Transverse colon (tissue), 4 donors: ENCODE data around the gene PC. TPM values are rescaled to one million over a fixed set of nuclear protein-coding genes. Genes with fewer than 3 reads are reported as not detected.

ENCODE experiments used
- DNase-seq: peaks from one replicate; pipeline ENCODE4 v3.0.0-alpha.2; 2019
- H3K27ac ChIP-seq, 4 donors: fragments of 200-600 bp; sonication (generic); 2 replicates each; pipeline ENCODE4 v1.5.1; 2016 to 2018; ENCODE audit warnings: inconsistent platforms in 4 of 4
- H3K27me3 ChIP-seq: fragments of 200-600 bp; sonication (generic); 2 replicates; pipeline ENCODE4 v1.5.1; 2017; ENCODE audit warnings: inconsistent platforms
- H3K36me3 ChIP-seq, 4 donors: fragments of 200-600 bp; sonication (generic); 2 replicates each; pipeline ENCODE4 v1.5.1; 2017 to 2019; ENCODE audit warnings: inconsistent platforms in 4 of 4
- H3K4me1 ChIP-seq, 4 donors: fragments of 200-600 bp; sonication (generic); 2 replicates each; pipeline ENCODE4 v1.5.1; 2017 to 2020; ENCODE audit warnings: inconsistent platforms in 4 of 4
- H3K4me3 ChIP-seq, 4 donors: fragments of 200-600 bp; sonication (generic); 1 replicate in 1 of 4; 2 replicates in 3 of 4; pipeline versions ENCODE4 v1.5.1 to v1.6.1; 2017 to 2019; ENCODE audit warnings: inconsistent platforms in 4 of 4
- H3K9me3 ChIP-seq, 2 donors: fragments of 200-600 bp; sonication (generic); 2 replicates each; pipeline ENCODE4 v1.5.1; 2017 to 2019; ENCODE audit warnings: inconsistent platforms in 2 of 2
- EP300 ChIP-seq: sonication (generic); formaldehyde crosslinking; IDR thresholded peaks from one replicate; pipeline ENCODE4 v1.6.1; 2017; ENCODE audit warnings: antibody characterized with exemption, low read depth
- POLR2A ChIP-seq: fragments of 450-650 bp; IDR thresholded peaks from one replicate; pipeline ENCODE4 v1.6.1; 2016; ENCODE audit warnings: antibody characterized with exemption, mild to moderate bottlenecking, moderate library complexity
- POLR2AphosphoS5 ChIP-seq, 3 donors: sonication (generic); formaldehyde crosslinking; IDR thresholded peaks; one replicate each; pipeline ENCODE4 v1.6.1; 2016; ENCODE audit warnings: antibody characterized with exemption in 3 of 3
- WGBS, 2 donors: methylation state at CpG; one replicate each; pipeline ENCODE4 v1.1.5; 2018; ENCODE audit warnings: low coverage in 1 of 2; 5-methylcytosine and 5-hydroxymethylcytosine counted together
- in situ Hi-C, 4 donors: fragments of 200-750 bp; cut with MboI; loops; one replicate each; pipeline versions ENCODE4 v1.15.0 to v1.15.1; 2017; ENCODE audit warnings: low sequenced_read_pairs in 3 of 4, low pct_ligation_motif_present in 1 of 4, low pct_unique_long_range_greater_than_20kb in 1 of 4
- intact Hi-C: fragments of 100-400 bp; cut with DNase I; formaldehyde crosslinking; loops from one replicate; pipeline ENCODE4 v1.15.1; 2023; ENCODE audit warnings: low total_unique reads
- total RNA-seq, 4 donors: library from RNA; depleted of rRNA; stranded (reverse); fragments of >200 nt; gene quantifications; one replicate each; pipeline ENCODE4 v1.1.0, GENCODE V29; 2016
- TF ChIP-seq, protein P1 (sequence below), 5 experiments: fragments of 200-600 bp in 3 of 5; fragments of 450-650 bp in 2 of 5; sonication (generic) in 3 of 5; IDR thresholded peaks; 1 replicate in 2 of 5; 2 replicates in 3 of 5; pipeline ENCODE4 v1.5.1; 2016 to 2017; ENCODE audit warnings: antibody characterized with exemption in 5 of 5, inconsistent platforms in 3 of 5, mild to moderate bottlenecking in 2 of 5, moderate library complexity in 1 of 5

PC gene
- total RNA-seq, 4 donors from 2014 or later = 14.9 to 246 (median 38.1) TPM

DNA sequence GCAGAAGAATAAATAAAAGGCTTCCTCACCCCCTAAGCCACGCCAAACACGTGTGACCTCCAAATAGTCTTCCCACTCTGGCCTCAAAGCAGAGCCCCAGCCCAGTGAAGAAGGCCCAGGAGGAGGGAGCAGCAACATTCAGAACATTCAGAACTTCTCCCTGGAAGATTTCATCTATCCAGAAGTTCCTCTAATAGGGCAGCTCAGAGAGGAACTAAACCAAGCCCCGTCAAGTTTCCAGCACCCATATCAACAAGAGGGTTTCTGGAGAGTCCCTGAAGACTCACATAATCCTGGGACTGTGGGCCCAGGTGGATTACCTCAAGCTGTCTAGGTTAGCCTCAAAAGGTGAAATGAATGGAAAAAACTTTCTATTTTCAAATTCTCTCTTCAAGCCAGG, 39.4 kb downstream of the PC start:
- in situ Hi-C loops = no loop called here
- WGBS, 2 donors = 78% methylated on average over 3 of the region's 3 CpGs; no CpG with 5 or more reads in 1 of the 2 donors
- Histone ChIP-seq H3K4me1 (peaks cover 0 to 10% (median 7%) of the 10 kb centered on the region in 4 donors), H3K36me3 (no peaks in the 10 kb centered on the region), H3K27ac (no peak overlapping the region), H3K27me3 (no peaks in the 10 kb centered on the region), H3K4me3 (no peak overlapping the region), H3K9me3 (no peaks in the 10 kb centered on the region)
- no peak for TF ChIP-seq EP300
- TF ChIP-seq POLR2A = no peak
- TF ChIP-seq, protein P1, sequence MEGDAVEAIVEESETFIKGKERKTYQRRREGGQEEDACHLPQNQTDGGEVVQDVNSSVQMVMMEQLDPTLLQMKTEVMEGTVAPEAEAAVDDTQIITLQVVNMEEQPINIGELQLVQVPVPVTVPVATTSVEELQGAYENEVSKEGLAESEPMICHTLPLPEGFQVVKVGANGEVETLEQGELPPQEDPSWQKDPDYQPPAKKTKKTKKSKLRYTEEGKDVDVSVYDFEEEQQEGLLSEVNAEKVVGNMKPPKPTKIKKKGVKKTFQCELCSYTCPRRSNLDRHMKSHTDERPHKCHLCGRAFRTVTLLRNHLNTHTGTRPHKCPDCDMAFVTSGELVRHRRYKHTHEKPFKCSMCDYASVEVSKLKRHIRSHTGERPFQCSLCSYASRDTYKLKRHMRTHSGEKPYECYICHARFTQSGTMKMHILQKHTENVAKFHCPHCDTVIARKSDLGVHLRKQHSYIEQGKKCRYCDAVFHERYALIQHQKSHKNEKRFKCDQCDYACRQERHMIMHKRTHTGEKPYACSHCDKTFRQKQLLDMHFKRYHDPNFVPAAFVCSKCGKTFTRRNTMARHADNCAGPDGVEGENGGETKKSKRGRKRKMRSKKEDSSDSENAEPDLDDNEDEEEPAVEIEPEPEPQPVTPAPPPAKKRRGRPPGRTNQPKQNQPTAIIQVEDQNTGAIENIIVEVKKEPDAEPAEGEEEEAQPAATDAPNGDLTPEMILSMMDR (IDR thresholded peaks at IDR 0.05) = no peak
- TF ChIP-seq POLR2AphosphoS5 (IDR thresholded peaks at IDR 0.05) = no peak
- no peak for DNase-seq
- intact Hi-C loops = no loop called here

- H3K4me1 ChIP-seq = peaks cover 0 to 10% (median 7%) of the 10 kb centered on the region in 4 donors
- H3K36me3 ChIP-seq = no peaks in the 10 kb centered on the region
- DNase-seq = no peak
- H3K9me3 ChIP-seq = no peaks in the 10 kb centered on the region
- no peak overlapping the region for H3K4me3 ChIP-seq
- H3K27me3 ChIP-seq = no peaks in the 10 kb centered on the region
- WGBS, 2 donors = 43 to 60% methylated on average over 4 to 7 of the region's 7 CpGs
- intact Hi-C loops = no loop called here
- H3K27ac ChIP-seq = no peak overlapping the region
- no peak for TF ChIP-seq POLR2A
- no peak for TF ChIP-seq EP300
- no peak for TF ChIP-seq POLR2AphosphoS5 (IDR thresholded peaks at IDR 0.05)
- TF ChIP-seq, protein P1 (IDR thresholded peaks at IDR 0.05) = no peak
- in situ Hi-C loops = no loop called here
These were observed 42.3 kb downstream of the PC start for GRCh38 chr11:66915866-66916265.

DNA sequence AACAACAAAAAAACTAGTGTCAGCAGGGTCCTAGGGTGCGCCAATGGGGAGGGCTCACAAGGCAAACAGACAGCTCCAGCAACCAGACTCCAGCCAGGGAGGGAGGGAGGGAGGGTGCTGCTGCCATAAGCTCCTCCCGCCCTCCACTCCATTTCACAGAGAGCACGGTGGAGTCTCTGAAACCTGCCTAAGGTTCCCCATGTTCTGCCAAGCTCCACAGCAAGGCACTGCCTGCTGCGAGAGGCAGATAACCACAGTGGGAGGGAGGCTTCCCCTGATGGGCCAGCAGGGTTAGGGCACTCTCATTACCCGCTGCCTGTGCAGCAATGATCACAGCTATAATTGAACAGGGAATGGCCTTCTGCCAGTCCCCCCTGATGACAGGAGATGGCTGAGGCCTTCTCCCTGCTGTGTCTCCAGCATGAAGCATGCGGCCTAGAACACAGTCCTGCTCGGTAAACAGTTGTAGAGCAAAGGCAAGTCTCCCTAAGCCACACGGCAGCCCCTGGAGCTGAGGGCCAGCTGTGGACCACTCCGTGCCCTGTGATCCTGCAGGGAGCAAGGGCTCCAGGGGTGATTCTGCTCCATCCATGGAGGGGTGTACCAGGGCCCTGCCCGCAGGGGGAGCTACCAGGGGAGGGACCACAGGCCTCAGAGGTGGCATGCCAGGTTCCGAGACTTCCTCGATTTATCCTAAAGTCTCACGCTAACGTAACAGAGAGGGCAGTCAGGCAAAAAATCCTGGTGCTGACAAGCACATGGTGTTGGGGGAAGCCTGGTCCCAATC, 42.9 kb downstream of the PC start:
- DNase-seq = no peak
- Histone ChIP-seq H3K4me3 (no peak overlapping the region), H3K27me3 (no peaks in the 10 kb centered on the region), H3K36me3 (no peaks in the 10 kb centered on the region), H3K27ac (no peak overlapping the region), H3K9me3 (no peaks in the 10 kb centered on the region), H3K4me1 (peaks cover 0 to 10% (median 7%) of the 10 kb centered on the region in 4 donors)
- in situ Hi-C loops = no loop called here
- TF ChIP-seq POLR2AphosphoS5 (IDR thresholded peaks at IDR 0.05) (no peak), EP300 (no peak), POLR2A (no peak)
- TF ChIP-seq, protein P1 (IDR thresholded peaks at IDR 0.05) = no peak
- intact Hi-C loops = no loop called here
- WGBS, 2 donors = 88% methylated on average over 14 of the region's 14 CpGs; no CpG with 5 or more reads in 1 of the 2 donors

DNA sequence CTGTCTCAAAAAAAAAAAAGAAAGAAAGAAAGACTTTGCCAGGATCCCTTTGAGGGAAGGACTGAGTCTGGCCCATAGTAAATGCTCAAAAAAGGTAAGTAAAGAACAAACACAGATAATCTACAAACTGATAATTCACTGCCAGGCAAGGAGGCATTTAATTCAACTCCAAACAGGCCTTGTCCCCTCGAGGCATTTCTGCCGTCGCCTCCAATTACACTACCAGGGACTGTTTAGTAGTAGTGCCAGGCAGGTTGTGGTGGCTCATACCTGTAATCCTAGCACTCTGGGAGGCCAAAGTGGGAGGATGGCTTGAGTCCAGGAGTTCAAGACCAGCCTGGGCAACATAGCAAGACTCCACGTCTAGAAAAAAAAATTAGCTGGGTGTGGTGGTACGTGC, 43.7 kb downstream of the PC start:
- 85% methylated on average over 5 of the region's 5 CpGs; no CpG with 5 or more reads in 1 of the 2 donors for WGBS, 2 donors
- intact Hi-C loops (no loop called here), in situ Hi-C loops (no loop called here)
- no peak for DNase-seq
- Histone ChIP-seq H3K4me1 (peaks cover 0 to 10% (median 7%) of the 10 kb centered on the region in 4 donors), H3K9me3 (no peaks in the 10 kb centered on the region), H3K27me3 (no peaks in the 10 kb centered on the region), H3K4me3 (no peak overlapping the region), H3K36me3 (no peaks in the 10 kb centered on the region), H3K27ac (no peak overlapping the region)
- TF ChIP-seq POLR2AphosphoS5 (IDR thresholded peaks at IDR 0.05) (no peak), POLR2A (no peak), EP300 (no peak)
- TF ChIP-seq, protein P1 (IDR thresholded peaks at IDR 0.05) = no peak
